ENCODE measurements around the gene UNKL. TPM values are rescaled to one million over a fixed set of nuclear protein-coding genes. Genes with fewer than 3 reads are reported as not detected.

The UNKL gene
- total RNA-seq, 1 donor from 2014 or later: 144 TPM

DNA sequence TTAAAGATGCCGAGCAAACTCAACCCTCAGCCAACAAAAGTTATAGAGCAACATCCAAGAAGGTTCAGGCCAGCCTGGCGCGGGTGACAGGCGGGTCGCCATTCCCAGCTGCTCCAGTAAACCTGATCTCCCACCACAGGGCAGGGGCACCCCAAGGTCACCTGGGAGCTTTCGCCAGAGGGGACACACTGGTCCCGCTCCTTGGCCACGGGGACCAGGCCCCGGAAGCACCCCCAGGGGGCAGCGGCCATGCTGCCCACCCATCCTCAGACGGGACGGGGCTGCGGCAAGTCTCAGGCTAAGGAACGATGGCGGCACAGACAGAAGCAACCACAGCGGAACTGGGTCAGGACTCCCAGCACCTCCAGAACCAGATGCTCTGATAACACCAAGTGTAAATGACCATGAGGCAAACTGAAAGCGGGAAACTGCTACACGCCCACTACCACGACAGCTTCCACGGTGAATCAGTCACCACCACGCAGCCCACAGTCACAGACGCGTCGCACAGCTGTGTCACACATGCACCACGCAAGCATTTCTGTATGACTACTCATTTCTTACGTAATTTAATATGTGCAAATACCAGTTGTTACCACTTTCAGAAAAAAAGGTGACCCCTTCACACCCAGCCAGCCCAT is 44.0 kb upstream of the UNKL start:
- TF ChIP-seq, protein P1, sequence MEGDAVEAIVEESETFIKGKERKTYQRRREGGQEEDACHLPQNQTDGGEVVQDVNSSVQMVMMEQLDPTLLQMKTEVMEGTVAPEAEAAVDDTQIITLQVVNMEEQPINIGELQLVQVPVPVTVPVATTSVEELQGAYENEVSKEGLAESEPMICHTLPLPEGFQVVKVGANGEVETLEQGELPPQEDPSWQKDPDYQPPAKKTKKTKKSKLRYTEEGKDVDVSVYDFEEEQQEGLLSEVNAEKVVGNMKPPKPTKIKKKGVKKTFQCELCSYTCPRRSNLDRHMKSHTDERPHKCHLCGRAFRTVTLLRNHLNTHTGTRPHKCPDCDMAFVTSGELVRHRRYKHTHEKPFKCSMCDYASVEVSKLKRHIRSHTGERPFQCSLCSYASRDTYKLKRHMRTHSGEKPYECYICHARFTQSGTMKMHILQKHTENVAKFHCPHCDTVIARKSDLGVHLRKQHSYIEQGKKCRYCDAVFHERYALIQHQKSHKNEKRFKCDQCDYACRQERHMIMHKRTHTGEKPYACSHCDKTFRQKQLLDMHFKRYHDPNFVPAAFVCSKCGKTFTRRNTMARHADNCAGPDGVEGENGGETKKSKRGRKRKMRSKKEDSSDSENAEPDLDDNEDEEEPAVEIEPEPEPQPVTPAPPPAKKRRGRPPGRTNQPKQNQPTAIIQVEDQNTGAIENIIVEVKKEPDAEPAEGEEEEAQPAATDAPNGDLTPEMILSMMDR (IDR thresholded peaks at IDR 0.05): no peak
- Histone ChIP-seq H3K27me3 (no peaks in the 10 kb centered on the region), H3K9me3 (no peaks in the 10 kb centered on the region), H3K4me3 (no peak overlapping the region), H3K4me1 (no peaks in the 10 kb centered on the region), H3K27ac (no peak overlapping the region), H3K36me3 (peaks cover 66 to 69% of the 10 kb centered on the region in 2 donors)
- intact Hi-C loops (cut with DNase I): no loop called here
- no peak for DNase-seq (ENCODE audit: low spot score in 2 of 2)

- H3K36me3 ChIP-seq: peaks cover 74 to 77% of the 10 kb centered on the region in 2 donors
- intact Hi-C loops (cut with DNase I): no loop called here
Observed at GRCh38 chr16:1457489-1458245, 43.2 kb upstream of the UNKL start.

GRCh38 chr16:1456951-1457350 is 42.4 kb upstream of the UNKL start:
- no peaks in the 10 kb centered on the region for H3K27me3 ChIP-seq
- TF ChIP-seq, protein P1 (IDR thresholded peaks at IDR 0.05): no peak
- H3K27ac ChIP-seq: no peak overlapping the region
- no peak for DNase-seq (ENCODE audit: low spot score in 2 of 2)
- H3K4me1 ChIP-seq: no peaks in the 10 kb centered on the region
- H3K9me3 ChIP-seq: no peaks in the 10 kb centered on the region
- H3K4me3 ChIP-seq: no peak overlapping the region
- intact Hi-C loops (cut with DNase I): no loop called here
- peaks cover 79 to 83% of the 10 kb centered on the region in 2 donors for H3K36me3 ChIP-seq

More at GRCh38 chr16:1457489-1458245, 43.2 kb upstream of the UNKL start:
- Histone ChIP-seq H3K4me1 (no peaks in the 10 kb centered on the region), H3K9me3 (no peaks in the 10 kb centered on the region), H3K4me3 (no peak overlapping the region), H3K27me3 (no peaks in the 10 kb centered on the region), H3K27ac (no peak overlapping the region)
- TF ChIP-seq, protein P1 (IDR thresholded peaks at IDR 0.05): no peak
- DNase-seq (ENCODE audit: low spot score in 2 of 2): no peak

GRCh38 chr16:1455190-1456171 is 41.0 kb upstream of the UNKL start:
- Histone ChIP-seq H3K9me3 (no peaks in the 10 kb centered on the region), H3K4me3 (no peak overlapping the region), H3K27me3 (no peaks in the 10 kb centered on the region), H3K36me3 (peaks cover 83% of the 10 kb centered on the region in 2 donors), H3K27ac (no peak overlapping the region), H3K4me1 (no peaks in the 10 kb centered on the region)
- no peak for DNase-seq (ENCODE audit: low spot score in 2 of 2)
- TF ChIP-seq, protein P1 (IDR thresholded peaks at IDR 0.05): no peak
- intact Hi-C loops (cut with DNase I): no loop called here

- Histone ChIP-seq H3K27me3 (no peaks in the 10 kb centered on the region), H3K36me3 (peaks cover 83 to 85% of the 10 kb centered on the region in 2 donors), H3K4me3 (no peak overlapping the region), H3K9me3 (no peaks in the 10 kb centered on the region), H3K4me1 (no peaks in the 10 kb centered on the region), H3K27ac (no peak overlapping the region)
- TF ChIP-seq, protein P1 (IDR thresholded peaks at IDR 0.05): no peak
- intact Hi-C loops (cut with DNase I): no loop called here
- no peak for DNase-seq (ENCODE audit: low spot score in 2 of 2)
Observed at GRCh38 chr16:1454561-1454960, 40.1 kb upstream of the UNKL start.

Measured in ascending aorta (tissue), 2 donors.